RPMI8226 (cell line): ENCODE data around the gene TLCD1.
"Not testable (repeated sequence)": the region's sequence is repeated elsewhere in the genome, so short reads cannot be mapped to it uniquely, and the experiment has no call there.

ENCODE experiments used
- DNase-seq: peaks from one replicate; pipeline ENCODE4 v3.0.0-alpha.2; 2015

Gene TLCD1

DNA sequence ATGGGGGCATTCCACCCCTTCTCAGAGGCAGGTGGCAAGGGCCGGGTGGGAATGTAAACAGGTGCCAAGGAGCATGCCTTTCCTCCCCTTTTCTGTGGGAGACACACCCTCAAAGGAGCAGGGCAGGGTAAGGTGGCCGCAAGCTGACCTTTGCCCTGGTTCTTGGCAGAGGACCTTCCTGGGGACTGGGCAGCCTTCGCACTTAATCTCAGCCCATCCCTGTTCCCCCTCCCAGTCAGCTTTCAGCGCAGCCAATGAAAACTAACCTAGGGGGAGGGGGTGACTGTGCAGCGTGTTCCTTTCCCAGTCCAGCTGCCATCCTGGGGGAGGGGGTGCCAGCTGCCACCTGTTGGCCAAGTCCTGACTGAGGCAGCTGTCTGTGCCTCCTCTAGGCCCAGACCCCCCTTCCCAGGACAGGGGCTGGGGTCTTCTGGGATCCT, 20.6 kb upstream of the TLCD1 start:
- peak; percentile 67 for DNase-seq

DNA sequence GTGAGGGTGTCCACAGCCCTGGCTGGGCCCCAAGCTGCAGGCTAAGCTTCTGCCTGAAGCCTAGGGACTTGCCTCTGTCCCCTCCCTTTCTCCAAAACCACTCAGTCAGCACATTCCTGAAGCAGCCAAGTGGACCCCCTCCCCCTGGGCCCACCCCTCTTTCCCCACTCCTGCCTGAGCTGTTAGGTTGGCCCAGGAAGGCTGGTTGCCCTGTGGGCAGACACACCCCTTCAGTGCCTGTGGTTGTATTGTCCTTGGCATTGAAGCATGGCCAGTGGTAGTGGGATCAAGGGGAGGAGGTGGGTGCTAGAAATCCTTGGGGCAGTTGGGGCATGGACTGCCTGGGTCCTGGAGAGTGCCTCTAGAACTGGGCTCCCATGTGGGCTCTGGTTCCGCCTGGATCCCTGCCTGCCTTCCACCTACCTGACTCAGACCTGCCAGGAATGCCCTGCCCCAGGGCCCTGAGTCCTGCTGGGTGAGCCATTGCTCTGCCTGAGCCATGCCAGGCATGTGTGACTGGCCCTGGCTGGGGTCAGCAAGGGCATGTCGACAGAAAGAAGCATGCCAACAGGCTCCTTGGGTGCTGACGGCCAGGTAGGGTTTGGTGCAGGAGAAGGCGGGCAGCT, 19.9 kb upstream of the TLCD1 start:
- DNase-seq = no peak

DNA sequence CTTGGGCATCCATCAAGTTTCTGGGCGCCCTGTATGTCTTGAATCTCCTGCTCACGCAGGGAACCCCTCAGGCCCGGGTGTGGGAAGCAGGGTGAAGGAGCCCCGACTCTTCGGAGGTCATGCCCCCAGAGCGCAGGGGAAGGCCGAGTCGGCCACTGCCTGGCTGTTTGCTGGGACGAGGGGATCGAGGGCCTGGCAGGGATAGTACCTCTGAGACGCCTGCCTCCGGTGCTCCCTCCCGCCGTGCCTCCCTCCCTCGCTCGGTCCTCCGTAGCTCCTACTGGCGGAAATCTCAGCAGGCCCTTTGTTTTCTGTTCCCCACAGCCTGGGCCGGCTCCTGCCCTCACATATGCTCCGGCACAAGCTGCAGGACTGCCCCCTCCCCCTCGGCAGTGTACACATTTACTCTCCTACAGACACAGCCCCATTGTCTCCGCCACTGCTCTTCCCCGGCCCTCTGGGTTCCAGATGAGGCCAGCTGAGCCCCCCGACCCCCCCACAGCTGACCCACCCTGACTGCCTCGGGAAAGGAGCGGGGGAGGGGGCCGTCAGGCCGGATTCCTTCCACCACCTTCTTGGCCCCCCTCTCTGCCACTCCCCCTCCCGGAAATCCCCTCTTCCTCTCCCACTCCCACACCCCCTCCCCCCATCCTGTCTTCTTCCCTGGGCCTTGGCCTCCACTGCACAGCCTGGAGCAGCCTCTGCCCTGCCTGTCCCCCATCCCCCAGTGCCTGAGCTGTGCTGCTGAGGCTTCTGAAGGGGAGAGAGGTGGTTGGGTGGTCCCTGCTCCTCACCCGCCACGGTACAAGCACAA, 19.1 kb upstream of the TLCD1 start:
- DNase-seq = peak; percentile 69

DNA sequence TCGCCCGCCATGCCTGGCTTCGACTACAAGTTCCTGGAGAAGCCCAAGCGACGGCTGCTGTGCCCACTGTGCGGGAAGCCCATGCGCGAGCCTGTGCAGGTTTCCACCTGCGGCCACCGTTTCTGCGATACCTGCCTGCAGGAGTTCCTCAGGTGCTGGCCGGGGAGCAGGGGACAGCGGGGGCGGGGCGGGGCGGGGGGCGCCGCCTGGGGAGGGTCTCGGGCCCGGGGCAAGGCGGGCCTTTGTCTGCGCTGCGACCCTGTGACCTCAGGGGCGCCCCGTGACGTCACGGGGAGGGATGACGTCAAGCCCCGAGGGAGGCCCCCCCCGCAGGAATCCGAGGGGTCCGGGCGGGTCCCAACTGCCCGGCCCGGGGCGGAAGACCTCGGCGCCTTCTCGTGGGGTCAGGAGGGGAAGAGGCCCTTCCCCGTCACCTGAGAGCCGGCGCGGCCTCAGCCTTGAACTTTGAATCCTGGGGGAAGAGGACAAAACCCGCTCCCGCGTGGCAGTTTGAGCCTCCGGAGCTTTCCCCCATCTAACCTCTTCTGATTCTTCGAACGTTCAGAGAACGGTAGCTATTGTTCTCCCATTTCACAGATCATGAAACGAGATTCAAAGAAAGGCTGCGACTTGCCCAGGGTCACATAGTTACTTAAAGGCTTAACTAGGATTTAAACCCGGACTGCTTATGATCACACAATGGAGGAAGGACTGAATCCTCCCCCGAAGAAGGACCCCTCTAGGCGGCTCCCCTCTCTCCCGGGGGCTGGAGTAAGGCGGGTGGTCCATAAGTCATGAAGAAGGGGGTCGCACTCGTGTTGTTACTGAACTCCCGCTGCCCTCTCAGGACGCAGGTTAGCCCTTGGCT, 18.3 kb upstream of the TLCD1 start:
- peak; percentile 63 for DNase-seq

DNA sequence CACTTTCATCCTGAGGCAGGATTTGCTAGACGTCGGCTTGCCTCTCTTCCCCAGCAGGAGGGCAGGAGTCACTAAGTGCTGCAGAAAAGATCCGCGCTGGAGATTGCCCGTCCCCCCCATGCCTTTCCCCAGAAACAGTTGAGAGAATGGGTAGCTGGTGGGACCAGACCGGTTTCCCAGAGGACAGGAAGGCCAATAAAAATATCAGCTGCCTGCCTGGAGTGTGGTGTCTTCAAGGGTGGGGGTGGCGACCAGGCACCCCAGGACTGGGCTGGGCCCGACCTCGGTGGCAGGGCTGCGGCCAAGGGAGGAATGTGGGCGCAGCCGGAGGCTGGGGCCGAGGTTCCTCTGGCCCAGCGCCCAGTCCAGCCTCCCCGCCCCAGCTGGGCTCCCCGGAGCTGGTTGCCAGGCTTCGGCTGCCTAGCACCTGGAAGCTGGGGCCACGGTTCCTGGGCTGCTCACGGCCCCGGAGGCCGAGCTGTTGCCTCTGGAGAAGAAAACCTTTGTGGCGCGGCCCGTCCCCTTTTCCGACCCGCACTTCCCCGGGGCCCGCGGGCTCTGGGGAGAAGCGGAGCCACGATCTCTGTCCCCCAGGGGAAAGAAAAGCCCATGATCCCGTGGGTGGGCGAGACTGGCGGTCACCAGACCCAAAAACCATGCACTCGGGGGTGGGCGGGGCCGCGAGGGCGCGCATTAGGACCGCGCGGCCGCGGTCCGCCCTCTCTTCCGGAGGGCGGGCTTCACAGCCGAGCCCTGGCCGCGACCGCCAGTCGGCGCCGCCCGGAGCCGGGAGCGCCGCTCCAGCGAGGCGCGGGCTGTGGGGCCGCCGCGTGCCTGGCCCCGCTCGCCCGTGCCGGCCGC, 17.4 kb upstream of the TLCD1 start, which contains the start of gene TRAF4:
TRAF4 (plus strand) TSS at position 769 of the 861 bp plus-strand sequence. CDS start 102 bp downstream, outside the sequence.
- peak; percentile 95 for DNase-seq

DNA sequence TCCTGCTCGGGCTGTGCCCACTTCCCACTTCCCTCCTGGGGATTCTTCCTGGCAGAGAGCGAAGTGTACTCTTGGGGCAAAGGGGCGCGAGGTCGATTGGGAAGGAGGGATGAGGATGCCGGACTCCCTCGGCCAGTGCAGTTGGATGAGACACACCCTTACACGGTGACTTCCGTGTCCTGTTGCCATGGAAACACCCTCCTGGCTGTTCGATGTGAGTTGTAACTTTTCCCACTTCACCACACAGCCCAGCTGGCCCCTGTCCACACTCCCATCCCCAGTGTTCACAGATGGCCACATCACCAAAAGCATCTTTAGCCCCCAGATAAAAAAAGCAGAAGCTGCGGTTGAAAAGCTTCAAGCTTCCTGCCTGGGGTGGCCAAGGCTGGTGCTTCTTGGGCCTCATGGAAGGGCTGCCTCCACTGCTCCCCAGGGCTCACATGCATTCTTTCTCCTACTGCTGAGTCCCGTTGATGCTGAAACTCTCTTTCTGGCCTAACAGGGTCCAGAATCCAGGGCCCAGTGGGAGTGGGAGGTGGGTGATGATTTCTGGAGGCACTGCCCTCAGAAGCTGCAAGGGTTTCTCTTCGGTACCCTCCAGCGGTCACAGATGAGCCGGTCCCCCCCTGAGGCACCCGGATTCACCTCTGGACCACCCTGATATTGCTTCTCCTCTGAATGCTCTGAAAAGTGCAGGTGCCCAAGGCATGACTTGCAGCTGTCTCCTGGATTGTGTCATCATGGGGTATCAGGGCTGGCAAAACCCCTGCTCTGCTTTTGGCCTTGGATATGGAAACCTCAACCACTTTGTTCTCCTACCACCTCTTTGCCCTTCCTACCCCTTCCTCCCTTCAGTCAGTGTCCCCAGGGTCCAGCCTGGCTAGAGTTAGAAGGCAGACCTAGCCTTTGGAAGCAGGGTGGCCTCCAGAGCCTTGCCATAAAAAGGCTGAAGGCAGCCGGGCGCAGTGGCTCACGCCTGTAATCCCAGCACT, 15.6 kb upstream of the TLCD1 start:
- peak; percentile 79 for DNase-seq

DNA sequence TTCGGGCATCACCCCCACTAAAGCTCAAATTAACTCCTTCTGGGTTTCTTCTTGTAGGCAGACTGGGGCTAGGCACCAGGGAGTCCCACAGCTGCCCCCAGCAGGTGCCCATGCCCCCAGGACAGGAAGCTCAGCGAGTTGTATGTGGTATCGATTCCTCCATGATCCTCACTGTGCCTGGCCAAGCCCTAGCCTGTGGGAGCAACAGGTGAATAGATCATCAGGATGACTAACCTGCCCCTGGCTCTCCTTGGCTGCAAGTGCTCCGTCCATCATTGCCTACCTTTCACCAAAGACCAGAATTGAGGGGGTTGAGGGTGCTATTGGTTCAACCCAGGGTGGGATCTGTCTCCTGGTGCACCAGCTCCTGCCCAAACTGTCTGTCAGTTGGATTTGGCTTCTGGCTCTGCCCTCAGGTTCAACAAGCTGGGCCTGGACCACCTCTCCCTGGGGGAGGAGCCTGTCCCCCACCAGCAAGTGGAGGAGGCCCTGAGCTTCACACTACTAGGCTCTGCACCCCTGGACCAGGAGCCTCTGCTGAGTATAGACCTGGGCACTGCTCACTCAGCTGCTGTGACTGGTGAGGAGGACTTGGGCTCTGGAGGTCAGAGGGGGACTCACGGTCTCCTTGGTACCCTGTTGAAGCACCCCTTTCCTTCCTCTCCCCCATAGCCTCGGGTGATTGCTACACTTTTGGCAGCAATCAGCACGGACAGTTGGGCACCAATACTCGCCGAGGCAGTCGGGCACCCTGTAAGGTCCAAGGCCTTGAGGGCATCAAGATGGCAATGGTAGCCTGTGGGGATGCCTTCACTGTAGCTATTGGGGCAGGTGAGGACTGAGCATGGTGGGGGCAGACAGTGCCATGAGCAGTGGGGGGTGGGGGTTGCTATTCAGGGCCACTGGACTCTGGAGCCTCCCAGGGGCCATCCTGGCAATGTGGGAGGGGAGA, 14.6 kb upstream of the TLCD1 start:
- no peak for DNase-seq

DNA sequence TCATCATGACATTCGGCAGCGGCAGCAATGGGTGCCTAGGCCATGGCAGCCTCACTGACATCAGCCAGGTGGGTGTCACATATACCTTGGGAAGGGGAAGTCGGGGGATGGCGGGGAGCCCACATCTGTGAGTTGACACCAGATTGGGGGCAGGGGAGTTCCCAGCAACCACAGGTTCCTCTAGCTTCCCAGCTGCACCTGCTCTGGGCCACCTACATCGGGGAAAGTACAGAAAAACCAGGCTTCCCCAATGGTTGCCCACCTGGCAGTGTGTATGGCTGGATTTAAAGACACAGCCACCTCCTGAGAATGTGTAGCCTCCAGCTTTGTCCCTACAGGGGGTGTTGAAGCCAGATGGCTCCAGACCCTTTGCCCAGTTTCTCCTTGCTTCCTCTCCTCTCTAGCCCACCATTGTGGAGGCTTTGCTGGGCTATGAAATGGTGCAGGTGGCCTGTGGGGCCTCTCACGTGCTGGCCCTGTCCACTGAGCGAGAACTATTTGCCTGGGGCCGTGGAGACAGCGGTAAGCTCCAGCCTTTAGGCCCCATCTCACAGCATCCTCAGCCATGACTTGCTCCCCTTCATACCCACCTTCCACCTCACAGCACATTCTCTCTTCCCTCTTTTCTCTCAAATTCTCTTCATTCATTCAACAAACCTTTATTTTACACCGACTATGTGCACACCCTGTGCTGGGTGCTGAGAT, 12.8 kb upstream of the TLCD1 start:
- peak; percentile 88 for DNase-seq

DNA sequence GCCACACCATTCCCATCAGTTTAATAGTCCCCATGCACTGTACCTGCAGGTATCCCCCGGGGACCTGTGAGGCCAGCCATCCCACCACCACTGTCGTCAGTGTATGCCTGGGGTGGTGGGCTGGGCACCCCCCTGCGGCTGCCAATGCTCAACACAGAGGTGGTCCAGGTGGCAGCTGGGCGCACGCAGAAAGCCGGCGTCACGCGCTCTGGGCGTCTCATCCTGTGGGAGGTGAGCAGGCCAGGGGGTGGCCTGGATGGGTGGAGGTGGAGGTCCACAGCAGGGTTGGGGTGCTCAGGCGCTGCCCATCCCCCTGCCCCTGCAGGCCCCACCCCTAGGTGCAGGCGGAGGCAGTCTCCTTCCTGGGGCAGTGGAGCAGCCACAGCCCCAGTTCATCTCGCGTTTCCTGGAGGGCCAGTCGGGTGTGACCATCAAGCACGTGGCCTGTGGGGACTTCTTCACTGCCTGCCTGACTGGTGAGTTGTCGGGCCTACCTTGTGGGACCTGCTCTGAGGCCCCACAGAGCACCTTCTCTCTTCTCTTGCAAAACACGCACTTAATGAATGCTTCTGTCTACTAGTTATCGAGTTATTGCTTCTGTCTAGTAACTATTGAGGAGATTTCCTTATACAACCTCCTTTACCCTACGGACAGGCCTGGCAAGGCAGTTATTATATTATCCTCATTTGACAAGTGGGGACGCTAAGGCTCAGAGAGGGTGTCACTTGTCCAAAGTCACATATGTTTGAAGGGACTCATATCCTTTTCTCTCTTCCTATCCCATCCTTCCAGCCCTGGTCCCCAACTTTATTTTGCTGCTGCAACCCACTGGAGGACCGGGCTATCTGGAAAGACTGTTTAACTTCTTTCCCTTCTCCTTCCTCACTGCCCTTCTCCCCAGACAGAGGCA, 12.0 kb upstream of the TLCD1 start:
- no peak for DNase-seq

DNA sequence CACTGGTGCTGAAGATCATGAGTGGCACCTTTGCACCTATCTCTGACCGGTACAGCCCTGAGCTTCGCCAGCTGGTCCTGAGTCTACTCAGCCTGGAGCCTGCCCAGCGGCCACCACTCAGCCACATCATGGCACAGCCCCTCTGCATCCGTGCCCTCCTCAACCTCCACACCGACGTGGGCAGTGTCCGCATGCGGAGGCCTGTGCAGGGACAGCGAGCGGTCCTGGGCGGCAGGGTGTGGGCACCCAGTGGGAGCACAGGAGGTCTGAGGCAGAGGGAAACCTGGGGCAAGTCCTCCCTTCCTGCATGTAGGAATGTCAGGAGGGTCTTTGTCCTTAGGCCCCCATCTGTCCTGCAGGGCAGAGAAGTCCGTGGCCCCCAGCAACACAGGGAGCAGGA, 11.3 kb upstream of the TLCD1 start:
- DNase-seq = no peak

DNA sequence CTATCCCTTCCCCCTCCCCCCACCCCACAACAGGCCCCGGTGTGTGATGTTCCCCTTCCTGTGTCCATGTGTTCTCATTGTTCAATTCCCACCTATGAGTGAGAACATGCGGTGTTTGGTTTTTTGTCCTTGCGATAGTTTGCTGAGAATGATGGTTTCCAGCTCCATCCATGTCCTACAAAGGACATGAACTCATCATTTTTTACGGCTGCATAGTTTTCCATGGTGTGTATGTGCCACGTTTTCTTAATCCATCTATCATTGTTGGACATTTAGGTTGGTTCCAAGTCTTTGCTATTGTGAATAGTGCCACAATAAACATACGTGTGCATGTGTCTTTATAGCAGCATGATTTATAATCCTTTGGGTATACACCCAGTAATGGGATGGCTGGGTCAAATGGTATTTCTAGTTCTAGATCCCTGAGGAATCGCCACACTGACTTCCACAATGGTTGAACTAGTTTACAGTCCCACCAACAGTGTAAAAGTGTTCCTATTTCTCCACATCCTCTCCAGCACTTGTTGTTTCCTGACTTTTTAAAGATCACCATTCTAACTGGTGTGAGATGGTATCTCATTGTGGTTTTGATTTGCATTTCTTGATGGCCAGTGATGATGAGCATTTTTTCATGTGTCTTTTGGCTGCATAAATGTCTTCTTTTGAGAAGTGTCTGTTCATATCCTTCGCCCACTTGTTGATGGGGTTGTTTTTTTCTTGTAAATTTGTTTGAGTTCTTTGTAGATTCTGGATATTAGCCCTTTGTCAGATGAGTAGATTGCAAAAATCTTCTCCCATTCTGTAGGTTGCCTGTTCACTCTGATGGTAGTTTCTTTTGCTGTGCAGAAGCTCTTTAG, 10.1 kb upstream of the TLCD1 start:
- not testable (repeated sequence) for DNase-seq

DNA sequence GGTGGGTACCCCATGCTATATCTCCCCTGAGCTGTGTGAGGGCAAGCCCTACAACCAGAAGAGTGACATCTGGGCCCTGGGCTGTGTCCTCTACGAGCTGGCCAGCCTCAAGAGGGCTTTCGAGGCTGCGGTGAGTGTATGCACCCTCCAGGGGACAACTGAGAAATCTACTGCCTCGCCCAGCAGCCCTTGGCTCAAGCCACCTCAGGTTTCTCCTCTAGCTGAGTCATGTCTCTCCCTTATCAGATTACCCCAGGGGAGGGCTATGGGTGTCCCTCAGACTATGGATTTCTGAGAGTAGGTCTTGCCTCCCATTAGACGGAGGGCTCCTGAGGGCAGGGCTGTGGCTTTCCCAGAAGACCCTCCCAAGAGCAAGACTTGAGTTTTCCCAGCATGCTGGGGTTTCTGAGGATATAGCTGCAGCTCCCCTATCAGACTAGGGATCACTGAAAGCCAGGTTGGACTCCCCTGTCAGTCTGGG, 9.2 kb upstream of the TLCD1 start:
- DNase-seq = no peak

DNA sequence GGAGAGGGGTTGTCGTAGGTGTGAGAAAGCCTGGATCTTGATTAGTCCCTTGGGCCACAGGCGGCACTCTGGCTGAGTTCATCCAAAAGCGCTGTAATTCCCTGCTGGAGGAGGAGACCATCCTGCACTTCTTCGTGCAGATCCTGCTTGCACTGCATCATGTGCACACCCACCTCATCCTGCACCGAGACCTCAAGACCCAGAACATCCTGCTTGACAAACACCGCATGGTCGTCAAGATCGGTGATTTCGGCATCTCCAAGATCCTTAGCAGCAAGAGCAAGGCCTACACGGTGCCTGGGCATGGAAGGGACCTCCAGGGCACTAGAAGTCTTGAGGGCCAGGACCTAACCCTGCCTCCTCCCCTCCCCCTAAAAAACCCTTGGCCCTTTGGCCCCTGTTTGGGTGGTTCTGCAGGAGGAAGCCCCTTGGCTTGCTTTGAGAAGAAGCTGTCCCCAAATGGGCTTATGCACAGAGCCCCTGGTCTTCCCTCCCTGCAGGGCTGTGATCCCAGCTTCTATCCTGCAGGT, 8.7 kb upstream of the TLCD1 start:
- no peak for DNase-seq

DNA sequence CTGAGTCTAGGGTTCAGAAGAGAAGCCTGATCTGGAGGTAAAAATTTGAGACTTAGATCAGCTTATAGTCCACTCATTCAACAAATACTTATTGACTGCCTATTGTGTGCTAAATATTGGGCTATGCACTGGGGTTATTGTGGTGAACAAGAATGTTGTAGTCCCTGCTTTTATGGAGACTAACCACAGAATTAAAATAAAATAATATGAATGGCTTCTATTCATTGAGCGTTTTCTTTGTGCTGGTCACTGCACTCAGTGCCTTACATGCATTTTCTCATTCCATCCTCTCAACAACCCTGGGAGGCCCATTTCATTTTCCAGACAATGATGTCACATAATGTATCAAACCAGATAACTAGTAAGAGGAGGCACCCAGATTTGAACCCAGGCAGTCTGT, 7.3 kb upstream of the TLCD1 start:
- no peak for DNase-seq

DNA sequence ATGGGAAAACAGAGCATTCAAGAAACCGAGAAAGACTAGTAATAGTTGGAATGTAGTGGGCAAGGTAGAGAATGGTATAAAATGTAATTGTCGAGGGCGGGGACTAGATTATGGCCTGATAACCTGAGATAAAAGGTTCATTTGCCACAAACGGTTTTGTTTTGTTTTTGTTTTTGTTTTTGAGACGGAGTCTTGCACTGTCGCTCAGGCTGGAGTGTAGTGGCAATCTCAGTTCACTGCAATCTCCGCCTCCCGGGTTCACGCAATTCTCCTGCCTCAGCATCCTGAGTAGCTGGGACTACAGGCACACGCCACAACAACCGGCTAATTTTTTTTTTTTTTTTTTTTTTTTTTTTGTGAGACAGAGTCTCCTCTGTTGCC, 3.9 kb upstream of the TLCD1 start:
- DNase-seq = no peak

DNA sequence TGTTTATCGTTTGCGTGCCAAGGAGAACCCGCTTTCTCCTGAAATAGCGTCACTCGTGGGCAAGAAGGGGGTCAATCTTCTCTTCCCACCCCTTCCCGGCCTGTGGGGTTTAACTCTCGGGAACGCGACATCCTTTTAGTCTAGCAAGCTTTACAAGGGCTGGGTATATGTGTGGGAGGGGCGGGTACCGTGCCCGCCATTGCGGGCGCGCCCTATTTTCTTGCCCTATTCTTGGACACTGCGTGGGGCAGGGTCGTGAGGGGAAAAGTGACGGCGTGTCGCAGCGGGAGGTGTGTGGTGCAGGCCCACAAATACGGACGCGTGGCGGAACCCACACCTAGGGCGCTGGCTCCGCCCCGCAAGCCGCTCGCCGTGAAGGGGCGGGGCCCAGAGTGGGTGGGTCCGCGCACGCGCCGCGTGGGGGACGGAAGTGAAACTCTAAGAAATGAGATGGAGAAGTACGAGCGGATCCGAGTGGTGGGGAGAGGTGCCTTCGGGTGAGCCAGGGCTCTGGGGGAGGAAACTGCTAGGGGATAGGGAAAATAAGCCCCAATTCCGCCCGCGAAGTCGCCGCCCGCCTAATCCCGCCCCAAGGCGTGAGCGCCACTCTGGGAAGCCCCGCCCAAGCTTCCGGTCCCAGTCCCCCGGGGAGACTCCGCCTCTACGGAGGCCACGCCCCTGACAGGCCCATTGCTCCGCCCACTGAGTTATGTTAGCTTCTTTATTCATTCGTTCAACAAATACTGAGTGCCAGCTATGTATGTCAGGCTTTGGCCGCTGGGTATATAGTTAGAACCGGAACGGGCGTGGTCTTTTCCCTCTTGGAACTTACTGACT, 2.5 kb upstream of the TLCD1 start, which contains the start of gene NEK8:
NEK8 (plus strand) TSS at position 425 of the 837 bp plus-strand sequence; CDS start at position 451, 26 bp downstream.
- DNase-seq = peak; percentile 95
